HG03439 (cell line): ENCODE results near the gene FMNL1.
A peak's percentile ranks its signal among the peaks of the same experiment; 100 is the strongest.

ENCODE experiments used
- ATAC-seq: cut with Tn5 transposase; IDR thresholded peaks from one replicate; pipeline ENCODE4 v1.9.1; 2021; ENCODE audit warnings: mild to moderate bottlenecking, moderate library complexity; ENCODE audit not compliant: unreplicated experiment

The FMNL1 gene

GRCh38 chr17:45277216-45277849 lies 55.6 kb downstream of the FMNL1 start:
- ATAC-seq, result peak; percentile 47

- ATAC-seq, result no peak
Measured at GRCh38 chr17:45277992-45278391, 56.3 kb downstream of the FMNL1 start.

- ATAC-seq, result no peak
Measured at GRCh38 chr17:45279898-45280297, 58.2 kb downstream of the FMNL1 start.

- no peak for ATAC-seq
Measured at GRCh38 chr17:45282683-45283644, 61.3 kb downstream of the FMNL1 start.

DNA sequence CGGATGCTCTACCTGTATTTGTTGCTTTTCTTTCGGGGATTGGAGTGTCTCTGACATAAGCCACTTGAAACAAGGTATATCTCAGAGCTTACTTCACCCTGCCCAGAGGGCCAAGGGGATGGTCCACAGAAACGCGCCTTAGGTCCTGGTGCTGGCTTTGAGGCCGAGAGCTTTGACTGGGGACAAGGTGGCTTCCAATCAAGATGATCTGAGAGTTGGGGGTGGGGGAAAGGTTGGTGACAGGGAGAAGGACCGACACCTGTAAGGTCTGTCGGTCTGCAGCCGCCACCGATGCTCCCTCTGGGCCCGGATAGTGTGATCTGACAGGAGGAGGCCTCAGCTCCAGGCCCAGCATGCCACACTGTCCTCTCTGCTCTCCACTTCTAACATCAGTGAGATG lies 62.0 kb downstream of the FMNL1 start:
- no peak for ATAC-seq

DNA sequence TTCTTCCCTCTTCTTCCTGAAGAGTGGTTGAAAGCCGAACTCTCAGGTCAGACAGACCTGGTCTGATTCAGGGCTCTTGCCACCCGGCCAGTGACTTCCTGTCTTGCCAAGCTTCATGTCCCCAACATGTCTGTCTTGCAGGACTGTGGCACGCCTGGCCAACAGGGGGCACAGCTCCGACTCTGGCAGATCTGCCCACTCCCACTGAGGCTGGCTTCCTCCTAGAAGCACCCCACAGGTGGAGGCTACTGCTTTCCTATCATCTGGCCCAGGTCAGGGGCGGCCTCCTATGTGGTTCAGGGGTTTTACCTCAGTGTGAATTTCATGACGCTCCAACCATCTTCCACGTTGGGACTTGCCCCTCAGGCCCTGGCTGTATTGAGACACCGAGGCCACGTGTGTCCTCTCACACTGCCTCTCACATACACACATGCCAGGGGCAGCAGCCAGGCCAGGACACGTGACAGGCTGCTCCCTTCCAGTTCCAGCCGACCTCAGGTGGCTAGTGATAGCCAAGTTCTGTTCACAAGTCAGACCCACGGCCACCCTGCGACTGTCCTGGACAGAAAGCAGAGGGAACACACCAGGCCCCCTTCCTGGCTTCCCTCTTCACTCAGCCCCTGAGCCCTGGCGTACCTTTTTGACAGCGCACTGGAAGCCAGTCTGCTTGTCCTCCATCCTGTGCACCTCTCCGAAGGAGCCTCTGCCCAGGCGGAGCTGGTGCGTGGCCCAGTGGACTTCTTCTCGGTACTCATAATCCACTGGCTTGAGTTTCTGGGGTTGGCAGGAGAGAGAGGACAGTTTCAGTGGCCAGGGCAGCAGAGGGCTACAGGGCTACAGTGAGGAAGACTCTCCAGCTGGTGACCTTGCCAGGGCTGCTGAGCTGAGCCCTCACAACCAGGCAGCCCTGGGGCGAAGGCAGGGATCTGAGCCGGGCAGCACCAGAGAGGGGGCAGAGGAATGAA lies 62.8 kb downstream of the FMNL1 start:
- ATAC-seq, result no peak

DNA sequence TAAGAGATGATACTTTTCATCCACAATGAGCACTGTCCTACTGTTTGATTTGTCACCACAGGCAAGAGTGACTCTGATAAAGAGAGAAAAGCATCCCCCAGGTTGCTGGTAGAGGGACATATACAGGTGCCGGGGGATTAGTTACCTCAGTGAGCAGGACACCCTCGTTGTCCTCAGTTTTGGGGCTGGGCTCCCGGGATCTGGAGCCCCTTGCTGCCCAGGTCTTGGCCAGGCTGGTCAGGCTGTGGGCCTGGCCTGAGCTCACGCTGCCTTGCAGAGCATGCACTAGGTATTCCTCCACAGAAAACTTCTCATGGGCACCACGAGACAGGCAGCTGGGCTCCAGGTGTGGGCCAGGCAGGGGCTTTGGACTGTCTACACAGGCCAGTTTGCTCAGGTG lies 64.6 kb downstream of the FMNL1 start:
- ATAC-seq, result no peak

GRCh38 chr17:45287526-45288500 lies 66.1 kb downstream of the FMNL1 start:
- no peak for ATAC-seq

- no peak for ATAC-seq
Measured at GRCh38 chr17:45288825-45289224, 67.1 kb downstream of the FMNL1 start.

GRCh38 chr17:45289301-45290268 lies 67.9 kb downstream of the FMNL1 start:
- no peak for ATAC-seq

DNA sequence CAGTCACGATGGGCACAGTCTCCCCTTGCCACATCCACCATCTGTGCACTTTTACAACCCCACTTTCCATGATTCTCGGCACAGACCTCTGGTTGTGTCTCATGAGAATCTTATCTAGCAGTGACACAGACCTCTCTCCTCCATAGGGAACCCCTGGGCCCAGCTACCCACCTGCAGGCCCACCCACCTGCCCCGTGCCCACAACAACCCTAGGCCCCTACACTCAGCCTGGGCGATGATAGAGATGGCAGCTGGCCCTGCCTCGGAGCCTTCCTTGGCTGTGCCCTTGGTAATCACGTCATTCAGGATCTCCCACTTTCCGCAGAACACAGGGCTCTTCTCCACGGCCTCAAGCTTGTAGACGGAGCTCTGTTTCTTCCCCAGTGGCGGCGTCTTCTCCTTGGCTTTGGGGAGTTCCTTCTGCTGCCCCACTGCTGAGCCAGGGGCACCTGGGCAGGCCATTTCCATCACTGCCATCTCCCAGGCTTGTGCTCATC lies 68.6 kb downstream of the FMNL1 start:
- no peak for ATAC-seq

- ATAC-seq, result no peak
Measured at GRCh38 chr17:45291171-45291805, 69.6 kb downstream of the FMNL1 start.

GRCh38 chr17:45292696-45293412 lies 71.2 kb downstream of the FMNL1 start:
- ATAC-seq, result no peak

- no peak for ATAC-seq
Measured at GRCh38 chr17:45293413-45294211, 71.9 kb downstream of the FMNL1 start.

GRCh38 chr17:45294506-45294905 lies 72.8 kb downstream of the FMNL1 start:
- ATAC-seq, result no peak

DNA sequence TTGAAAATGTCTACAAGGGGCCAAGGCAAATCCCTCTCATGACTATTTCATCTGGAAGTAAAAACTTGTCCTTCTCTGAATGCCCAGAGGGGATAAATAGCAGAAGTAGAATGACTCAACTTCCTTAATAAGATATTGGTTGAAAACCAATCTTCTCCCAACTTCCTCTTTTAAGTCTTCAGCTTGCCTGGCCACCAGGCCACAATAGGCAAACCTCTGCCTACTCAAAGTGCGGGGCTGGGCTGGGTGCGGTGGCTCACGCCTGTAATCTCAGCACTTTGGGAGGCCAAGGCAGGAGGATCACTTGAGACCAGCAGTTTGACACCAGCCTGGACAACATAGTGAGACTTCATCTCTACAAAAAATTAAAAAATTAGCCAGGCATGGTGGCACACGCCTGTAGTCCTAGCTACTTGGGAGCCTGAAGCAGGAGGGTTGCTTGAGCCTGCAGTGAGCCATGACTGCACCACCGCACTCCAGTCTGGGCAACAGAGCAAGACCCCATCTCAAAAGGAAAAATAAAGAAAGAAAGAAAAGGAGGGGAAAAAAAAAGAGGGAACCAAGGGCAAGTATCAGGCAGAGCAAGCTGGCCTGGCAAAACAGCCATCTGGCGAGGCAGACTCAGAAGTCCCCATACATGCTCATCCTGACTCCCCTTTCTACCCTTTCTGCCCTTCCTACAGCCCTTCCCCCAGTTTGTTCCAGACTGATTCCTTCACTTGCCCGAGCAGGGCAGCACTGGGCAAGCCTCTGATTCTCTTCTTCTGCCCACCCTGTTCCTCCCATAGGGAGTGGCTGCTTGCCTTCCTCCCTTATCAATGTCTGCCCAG lies 74.5 kb downstream of the FMNL1 start:
- ATAC-seq, result no peak
